MM.1S (cell line): ENCODE results near the gene CCDC169.

Source experiments
- CTCF ChIP-seq: fragments of 300-600 bp; sonication (generic); IDR thresholded peaks from 2 replicates; pipeline ENCODE4 v1.5.1; 2016; ENCODE audit warnings: antibody characterized with exemption, low read length, mixed read lengths
- EZH2 ChIP-seq: fragments of 300-600 bp; sonication (generic); optimal IDR thresholded peaks from 2 replicates; pipeline ENCODE3; 2017; ENCODE audit warnings: low read depth, mild to moderate bottlenecking, antibody characterized with exemption, low read length, mixed read lengths
- EZH2phosphoT487 ChIP-seq: fragments of 300-600 bp; sonication (generic); IDR thresholded peaks from 2 replicates; pipeline ENCODE4 v1.6.1; 2018; ENCODE audit warnings: antibody characterized with exemption, low read length

GRCh38 chr13:36251526-36251925 is 46.1 kb downstream of the CCDC169 start:
- TF ChIP-seq CTCF, result no peak
- TF ChIP-seq EZH2, result no peak
- no peak for TF ChIP-seq EZH2phosphoT487
